Keratinocyte (primary cell): ENCODE data around the gene SLU7.

ENCODE experiments used
- CTCF ChIP-seq, 3 experiments: IDR thresholded peaks in 1 of 3; conservative IDR thresholded peaks in 1 of 3; optimal IDR thresholded peaks in 1 of 3; 2 replicates in 2 of 3; 3 replicates in 1 of 3; pipeline versions ENCODE3 to v1.5.1; 2011; ENCODE audit warnings: low read length in 3 of 3, mild to moderate bottlenecking in 3 of 3, moderate library complexity in 2 of 3, control low read depth in 1 of 3, inconsistent platforms in 1 of 3; ENCODE audit not compliant: insufficient read depth in 2 of 3; ENCODE audit errors: extremely low read depth in 1 of 3
- EZH2 ChIP-seq: IDR thresholded peaks from one replicate; pipeline ENCODE4 v1.6.1; 2012; ENCODE audit warnings: inconsistent platforms, mild to moderate bottlenecking, low read length, moderate library complexity

- no peak for TF ChIP-seq CTCF (optimal IDR thresholded peaks at IDR 0.05 in 1 of 3, IDR thresholded peaks at IDR 0.05 in 1 of 3, conservative IDR thresholded peaks at IDR 0.05 in 1 of 3; ENCODE audit: extremely low read depth in 1 of 3, insufficient read depth in 2 of 3, low read length in 3 of 3)
- no peak for TF ChIP-seq EZH2
Measured at GRCh38 chr5:160375166-160375565, 43.7 kb downstream of the SLU7 start.
